GM18858 (cell line): ENCODE measurements around the gene LRRFIP1.
"Not testable (repeated sequence)": the region's sequence is repeated elsewhere in the genome, so short reads cannot be mapped to it uniquely, and the experiment has no call there.

ENCODE experiments used
- ATAC-seq: cut with Tn5 transposase; IDR thresholded peaks from one replicate; pipeline ENCODE4 v1.9.1; 2021; ENCODE audit not compliant: unreplicated experiment

Gene LRRFIP1

GRCh38 chr2:237743024-237743423, 115.6 kb downstream of the LRRFIP1 start:
- ATAC-seq: no peak

- no peak for ATAC-seq
Observed at GRCh38 chr2:237743561-237744269, 116.3 kb downstream of the LRRFIP1 start.

- ATAC-seq: no peak
Observed at GRCh38 chr2:237744270-237744612, 116.9 kb downstream of the LRRFIP1 start.

- no peak for ATAC-seq
Observed at GRCh38 chr2:237744613-237745249, 117.3 kb downstream of the LRRFIP1 start.

GRCh38 chr2:237745250-237745613, 117.8 kb downstream of the LRRFIP1 start:
- no peak for ATAC-seq

- ATAC-seq: no peak
Observed at GRCh38 chr2:237746302-237747080, 119.1 kb downstream of the LRRFIP1 start.

GRCh38 chr2:237747189-237747588, 119.8 kb downstream of the LRRFIP1 start:
- ATAC-seq: no peak

- no peak for ATAC-seq
Observed at GRCh38 chr2:237749002-237749401, 121.6 kb downstream of the LRRFIP1 start.

GRCh38 chr2:237749961-237750360, 122.6 kb downstream of the LRRFIP1 start:
- ATAC-seq: no peak

- not testable (repeated sequence) for ATAC-seq
Observed at GRCh38 chr2:237750441-237750840, 123.1 kb downstream of the LRRFIP1 start.

- ATAC-seq: peak; percentile 94
Observed at GRCh38 chr2:237752761-237753165, 125.4 kb downstream of the LRRFIP1 start.

- ATAC-seq: no peak
Observed at GRCh38 chr2:237754182-237754581, 126.8 kb downstream of the LRRFIP1 start.

- ATAC-seq: no peak
Observed at GRCh38 chr2:237754626-237755248, 127.3 kb downstream of the LRRFIP1 start.

GRCh38 chr2:237757616-237758015, 130.2 kb downstream of the LRRFIP1 start:
- ATAC-seq: no peak

GRCh38 chr2:237758185-237758584, 130.8 kb downstream of the LRRFIP1 start:
- ATAC-seq: no peak

- no peak for ATAC-seq
Observed at GRCh38 chr2:237759176-237759575, 131.8 kb downstream of the LRRFIP1 start.

- ATAC-seq: no peak
Observed at GRCh38 chr2:237760506-237761502, 133.4 kb downstream of the LRRFIP1 start.

- not testable (repeated sequence) for ATAC-seq
Observed at GRCh38 chr2:237762291-237763182, 135.2 kb downstream of the LRRFIP1 start.

- no peak for ATAC-seq
Observed at GRCh38 chr2:237763812-237764211, 136.4 kb downstream of the LRRFIP1 start.
